ENCODE results near the gene HS6ST2.

The HS6ST2 gene

DNA sequence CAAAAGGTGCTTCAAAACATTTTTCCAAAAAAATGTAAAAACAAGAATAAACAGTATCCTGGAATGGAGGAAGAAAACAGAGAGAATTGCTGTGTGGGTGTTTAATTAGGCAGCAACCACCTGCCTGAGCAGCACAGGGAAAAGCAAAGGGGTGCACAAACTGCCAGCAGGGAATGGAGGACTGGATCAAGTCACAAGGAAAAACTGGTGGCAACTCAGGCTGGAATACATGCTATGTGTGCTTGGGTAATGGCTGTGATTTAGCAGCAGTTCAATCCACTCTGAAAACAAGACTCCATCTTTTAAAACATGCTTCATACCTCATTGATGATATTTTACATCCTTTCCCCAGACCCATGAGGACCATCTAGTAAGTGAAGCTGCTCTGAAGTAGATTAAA is 179.5 kb downstream of the HS6ST2 start:
- DNase-seq, result no peak

DNA sequence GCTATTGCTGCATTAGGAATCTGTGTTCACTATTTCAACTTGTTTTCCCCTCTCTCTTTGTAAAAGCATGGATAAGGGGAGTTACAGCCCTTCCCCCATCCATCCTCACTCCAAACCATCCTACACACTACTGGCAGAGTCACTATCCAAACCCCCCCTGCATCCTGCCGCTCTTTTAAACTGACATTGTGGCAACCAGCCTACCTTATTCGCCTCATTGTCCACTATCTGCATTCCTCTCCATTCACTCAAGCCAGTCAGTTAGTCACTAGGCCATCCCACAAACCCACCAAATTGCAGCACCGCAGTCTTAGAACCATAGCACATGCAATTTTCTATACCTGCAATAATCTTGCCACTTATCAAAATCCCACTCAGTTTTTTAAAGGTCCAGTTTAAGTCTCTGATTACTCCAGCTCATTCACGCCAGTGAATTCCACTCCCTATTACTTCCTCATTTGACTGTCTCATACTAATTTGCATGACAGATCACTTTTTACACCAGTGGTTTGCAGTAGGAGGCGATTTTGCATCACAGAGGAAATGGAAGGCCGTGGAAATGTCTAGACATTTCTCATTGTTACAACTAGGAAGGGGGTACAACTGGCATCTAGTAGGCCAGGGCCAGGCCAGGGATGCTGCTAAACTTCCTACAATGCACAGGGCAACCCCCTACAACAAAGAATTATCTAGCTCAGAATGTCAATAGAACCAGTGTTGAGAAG is 181.8 kb downstream of the HS6ST2 start:
- DNase-seq, result no peak

DNA sequence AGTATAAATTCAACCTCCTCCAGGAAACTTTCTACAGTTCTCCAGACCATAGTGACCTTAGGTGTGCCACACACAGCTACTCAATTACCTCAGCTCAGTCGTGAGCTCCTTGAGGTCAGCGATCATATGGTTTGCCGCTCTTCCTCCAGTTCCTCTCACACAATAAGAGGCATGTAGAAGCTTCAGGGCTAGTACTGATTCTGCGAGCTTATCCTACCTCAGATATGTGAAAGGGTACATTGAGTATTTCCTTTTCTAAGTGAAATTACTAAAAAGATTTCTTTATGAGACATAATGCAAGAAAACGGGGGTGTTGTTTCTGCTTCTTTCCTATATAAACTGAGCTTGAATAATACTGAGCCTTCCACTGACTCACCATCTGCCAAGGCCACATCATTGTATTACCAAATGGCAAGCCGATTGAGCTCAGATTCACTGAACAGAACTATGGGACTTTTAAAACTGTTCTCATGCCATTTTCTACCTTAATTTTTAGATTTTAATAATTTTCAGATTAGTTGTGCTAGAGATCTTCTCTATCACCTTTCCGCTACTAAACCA is 183.1 kb downstream of the HS6ST2 start:
- no peak for DNase-seq

DNA sequence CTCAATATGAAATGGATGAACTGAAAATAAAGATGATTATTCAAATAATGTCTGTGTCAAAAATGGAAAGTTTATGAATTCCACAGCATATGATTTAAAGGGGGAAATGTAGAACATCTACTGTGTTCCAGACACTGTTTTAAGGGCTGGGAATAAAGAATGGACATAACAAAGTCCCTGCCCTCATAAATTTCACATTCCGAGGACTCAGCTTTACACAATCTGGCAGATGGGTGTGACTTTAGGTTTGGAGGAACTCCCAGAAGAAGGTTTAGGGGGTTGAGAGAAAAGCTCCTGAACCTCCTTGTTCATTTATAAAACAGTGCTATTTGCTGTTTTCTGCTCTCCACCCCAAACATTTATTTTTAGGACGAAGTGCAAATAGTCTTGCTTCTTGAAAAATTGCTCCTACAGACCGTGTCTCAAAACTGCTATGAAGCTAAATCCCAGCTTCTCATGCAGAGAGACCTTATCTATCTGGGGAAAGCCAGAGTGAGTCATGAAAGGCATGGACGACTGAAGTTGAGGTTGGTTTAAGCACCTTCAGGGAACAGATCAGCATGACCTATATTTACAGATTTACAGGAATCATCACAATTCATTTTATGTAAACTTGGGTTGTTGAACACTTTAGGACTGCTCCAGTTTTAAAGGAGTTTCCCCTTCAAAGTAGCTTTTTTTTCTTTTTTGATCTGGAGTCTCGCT is 184.3 kb downstream of the HS6ST2 start:
- DNase-seq, result no peak

DNA sequence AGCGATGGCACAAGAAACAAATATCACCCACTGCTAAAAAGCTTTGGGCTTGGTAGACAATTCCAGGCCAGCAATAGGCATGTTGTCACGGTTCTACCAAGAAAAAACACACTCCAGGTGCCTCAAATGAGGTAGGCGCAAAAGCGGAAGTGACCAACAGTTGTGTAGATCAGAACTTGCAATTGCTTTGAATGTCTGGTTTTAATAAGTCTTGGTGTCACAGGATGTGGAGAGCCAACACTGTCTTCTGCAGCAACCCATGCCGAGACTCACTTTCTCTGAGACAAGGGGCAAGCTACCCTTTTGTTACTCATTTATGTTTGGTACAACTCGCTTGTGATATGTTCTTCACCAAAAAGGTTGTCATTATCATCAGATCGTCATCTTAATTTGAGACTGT is 188.8 kb downstream of the HS6ST2 start:
- no peak for DNase-seq

DNA sequence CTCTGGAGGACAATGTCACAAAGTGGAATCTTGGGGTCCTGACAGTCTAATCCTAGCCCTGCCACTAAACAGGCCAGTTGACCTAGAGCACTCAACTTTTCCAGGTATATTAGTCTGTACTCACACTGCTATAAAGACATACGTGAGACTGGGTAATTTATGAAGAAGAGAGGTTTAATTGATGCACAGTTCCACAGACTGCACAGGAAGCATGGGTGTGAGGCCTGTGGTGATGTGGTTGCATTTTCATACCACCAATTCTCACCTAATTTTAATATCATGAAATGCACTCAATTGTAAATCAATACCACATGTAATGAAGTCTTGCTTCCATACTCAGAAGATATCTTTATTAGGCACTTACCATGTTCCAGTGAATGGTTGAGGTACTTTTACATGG is 192.0 kb downstream of the HS6ST2 start:
- no peak for DNase-seq

DNA sequence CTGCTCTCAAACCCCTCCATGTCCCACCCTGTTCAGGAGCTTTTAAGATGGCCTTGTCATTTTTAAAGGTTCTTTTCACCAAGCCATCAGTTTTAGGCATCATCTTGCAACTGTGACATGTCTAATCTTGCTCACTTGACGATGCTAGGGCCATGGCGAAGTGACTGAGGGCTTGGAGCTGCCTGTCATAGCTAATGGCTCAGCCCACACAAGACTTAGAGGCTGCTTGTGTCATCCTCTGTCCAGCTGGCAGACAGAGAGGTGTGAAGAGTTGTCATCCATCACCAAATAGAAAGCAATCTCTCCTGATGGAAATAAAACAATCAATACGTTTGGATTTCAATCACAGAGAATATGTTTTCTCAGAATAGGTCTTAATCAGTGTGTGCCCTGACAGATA is 194.9 kb downstream of the HS6ST2 start:
- DNase-seq, result no peak

DNA sequence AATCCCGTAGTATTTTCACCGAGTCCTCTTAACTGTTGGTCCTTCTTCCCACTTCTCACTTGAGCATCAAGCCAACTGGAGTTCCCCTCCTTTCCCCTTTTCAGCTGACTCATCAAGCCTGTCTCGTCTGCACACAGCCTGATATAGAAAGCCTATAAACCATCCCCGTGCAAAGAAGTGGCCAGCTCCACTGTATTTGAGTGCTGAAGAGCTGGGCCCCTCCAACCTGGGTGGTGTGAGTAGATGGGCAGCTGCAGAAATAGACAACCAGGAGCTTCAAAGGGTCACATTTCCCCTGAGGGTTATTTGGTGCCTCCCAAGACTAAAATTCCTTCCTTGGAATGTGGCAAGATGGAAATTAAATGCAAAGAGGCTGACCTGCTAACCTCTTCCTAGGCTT is 199.7 kb downstream of the HS6ST2 start:
- DNase-seq, result no peak

DNA sequence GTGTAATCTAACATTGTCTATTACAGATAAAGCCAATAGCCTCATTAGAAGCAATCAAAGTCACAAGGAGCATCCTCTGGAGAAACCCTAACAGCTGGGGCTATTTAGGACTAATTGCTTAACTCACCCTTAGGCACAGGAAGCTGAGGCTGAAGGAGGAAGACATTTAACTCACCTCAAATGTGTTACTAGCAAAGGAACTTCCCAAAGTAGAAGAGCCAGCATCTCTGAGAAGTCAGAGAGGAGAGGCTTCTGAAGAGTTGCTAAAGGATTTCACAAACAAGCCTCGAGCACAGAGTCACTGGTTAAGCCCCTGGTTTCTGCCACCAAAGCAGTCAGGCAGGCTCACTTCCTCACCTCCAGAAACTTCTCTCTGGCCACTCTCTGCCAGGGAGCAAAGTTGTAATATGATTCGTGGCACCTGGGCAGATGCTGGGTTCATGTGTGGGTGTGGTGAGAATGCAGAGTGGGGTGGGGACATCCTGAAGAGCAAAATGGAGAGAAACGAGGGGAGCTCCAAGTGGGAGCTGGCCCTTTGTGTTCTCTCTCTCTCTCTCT is 201.3 kb downstream of the HS6ST2 start:
- DNase-seq, result no peak

DNA sequence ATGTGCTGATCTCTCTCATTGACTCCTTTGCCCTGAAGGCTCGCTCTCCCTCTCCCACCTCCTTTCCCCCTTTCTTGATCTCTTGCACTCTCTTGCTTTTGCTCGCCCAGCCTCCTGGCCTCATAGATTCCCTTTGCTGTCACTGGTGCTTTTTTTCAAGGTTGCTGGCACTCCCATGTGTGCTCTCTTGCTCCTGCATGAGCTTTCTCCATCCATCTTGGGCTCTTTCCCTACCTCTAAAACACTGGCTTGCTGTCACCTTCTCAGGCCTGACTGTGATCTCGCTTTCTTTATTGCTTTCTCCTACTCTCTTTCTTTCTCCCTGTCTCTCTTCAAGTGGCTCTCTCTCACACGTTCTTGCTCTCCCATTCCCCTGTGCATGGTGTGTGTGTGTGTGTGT is 202.0 kb downstream of the HS6ST2 start:
- DNase-seq, result no peak

DNA sequence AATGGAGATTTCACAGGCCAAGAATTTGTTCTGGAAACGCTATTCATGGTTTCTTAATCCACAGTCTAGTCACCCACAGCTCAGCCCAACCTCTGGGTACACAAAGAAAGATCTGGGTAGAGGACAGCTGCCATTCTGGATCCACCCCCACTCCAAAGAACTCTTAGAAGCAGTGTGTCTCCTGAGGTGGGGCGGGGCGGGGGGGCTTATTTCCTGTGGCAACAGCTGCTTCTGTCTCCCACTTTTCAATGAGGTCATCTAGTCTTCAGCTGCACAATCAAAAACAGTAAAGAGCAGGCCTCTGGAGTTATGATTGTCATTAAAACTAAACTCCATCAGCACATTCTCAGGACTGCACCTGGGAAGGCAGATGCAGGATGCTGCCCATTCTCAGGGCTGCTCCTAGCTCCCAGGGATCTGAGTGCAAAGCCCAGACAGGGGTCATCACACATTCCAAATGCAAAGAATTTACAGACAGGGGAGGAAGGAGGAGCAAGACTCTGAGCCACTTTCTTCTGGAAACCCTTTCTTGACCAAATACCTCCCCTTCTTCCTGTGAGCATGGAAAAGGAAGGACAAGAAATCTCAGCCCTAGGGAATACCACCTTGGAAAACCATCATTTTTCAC is 207.3 kb downstream of the HS6ST2 start:
- DNase-seq, result no peak

DNA sequence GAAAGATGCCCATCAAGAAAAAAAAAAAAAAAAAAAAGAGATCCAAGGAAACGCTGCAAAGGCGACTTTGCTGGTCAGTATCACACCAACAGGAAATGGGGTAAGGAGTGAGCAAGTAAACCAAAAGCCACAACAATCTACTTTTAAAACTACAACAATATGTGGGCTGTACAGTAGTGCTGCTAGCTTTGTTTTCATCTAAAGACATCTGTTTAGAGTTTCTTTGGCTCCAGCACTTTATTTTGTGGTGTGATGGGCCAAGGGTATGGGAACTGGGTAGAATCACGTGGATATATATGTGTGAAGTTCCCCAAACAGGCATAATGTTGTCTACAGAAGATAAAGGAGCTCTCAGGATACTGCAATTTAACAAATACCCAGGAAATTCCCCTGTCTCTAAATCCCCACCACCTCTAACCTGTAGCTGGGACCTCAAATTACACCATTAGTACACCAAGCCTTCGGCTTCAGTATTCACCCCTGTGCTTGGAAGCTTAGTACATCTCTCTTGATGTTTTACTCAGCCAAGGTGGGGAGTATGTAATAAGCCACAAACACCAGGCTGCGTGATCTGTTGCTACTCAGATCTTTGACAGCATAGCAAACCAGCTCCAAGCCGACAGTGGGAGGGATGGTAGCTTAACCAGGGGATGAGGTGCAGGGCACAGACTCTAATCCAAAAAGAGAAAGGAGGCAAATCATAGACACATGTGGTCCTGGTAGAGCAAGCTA is 207.9 kb downstream of the HS6ST2 start:
- no peak for DNase-seq

DNA sequence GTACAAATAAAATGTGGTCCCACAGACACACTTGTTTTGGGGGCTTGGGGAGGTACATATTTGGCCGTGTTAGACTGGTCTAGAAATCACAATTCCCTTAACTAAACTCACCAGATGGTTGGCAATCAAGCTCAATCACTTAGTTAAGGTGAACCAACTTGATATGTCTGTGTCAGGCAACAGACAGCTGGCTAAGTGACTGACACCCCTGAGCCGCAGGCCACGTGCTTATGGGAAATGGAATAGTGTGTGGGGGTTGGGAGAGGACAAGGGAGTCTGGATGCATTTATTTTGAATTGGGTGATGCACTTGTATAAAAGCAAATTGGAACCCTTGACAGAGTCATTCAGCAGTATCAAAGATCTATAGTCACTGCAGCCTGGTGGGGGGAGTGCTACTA is 209.0 kb downstream of the HS6ST2 start:
- no peak for DNase-seq

DNA sequence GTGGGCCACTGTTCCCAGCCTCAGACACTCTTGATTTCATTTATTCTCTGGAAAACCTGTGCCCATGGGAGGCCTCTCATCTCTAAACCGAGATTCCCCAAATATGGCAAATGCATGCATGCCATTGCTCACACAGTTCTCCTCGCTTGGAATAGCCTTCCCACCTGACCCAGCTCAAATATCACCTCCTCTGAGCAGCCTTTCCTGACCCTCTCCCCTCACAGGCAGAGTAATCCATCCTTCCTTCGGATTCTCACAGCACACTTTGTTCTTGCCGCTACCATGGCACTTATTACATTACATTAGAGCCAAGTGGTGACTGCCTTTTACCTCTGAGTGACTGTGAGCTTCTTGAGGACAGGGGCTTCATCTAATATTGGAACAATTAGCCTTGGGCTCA is 209.5 kb downstream of the HS6ST2 start:
- DNase-seq, result no peak

DNA sequence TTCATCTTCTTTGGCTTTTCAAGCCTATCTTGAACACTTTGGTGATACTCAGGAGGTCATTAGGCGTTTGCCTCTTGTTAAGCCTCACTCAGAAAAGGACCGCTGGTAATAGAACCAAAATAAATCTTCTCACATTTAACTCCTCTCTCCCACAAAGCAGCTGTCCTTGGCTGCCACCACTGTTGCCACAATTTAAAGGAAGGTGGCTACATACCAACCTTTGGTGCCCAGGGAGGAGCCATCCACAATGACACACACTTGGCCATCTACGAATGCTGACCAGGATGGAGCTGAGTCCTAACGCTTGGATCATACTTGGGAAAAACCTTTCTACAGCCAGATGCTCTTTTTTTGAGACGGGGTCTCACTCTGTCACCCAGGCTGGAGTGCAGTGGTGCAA is 210.2 kb downstream of the HS6ST2 start:
- no peak for DNase-seq

DNA sequence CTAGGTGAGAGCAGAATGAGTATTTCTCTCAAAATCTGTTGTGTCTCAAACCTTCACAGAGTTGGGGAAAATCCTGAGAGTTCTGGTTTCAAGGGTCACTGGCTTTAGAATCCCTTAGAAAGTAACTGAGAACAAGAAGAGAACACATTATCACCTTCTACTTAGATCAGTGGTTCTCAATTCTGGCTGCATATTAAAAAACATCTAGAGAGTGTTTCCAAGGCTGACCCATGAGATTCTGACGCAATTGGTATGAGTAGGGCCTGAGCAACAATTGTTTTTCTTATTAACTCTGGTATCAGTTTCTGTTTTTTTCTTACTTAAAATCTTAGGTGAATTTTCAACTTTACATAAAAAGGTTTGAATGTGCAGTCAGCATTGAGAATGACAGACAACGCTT is 212.8 kb downstream of the HS6ST2 start:
- no peak for DNase-seq

DNA sequence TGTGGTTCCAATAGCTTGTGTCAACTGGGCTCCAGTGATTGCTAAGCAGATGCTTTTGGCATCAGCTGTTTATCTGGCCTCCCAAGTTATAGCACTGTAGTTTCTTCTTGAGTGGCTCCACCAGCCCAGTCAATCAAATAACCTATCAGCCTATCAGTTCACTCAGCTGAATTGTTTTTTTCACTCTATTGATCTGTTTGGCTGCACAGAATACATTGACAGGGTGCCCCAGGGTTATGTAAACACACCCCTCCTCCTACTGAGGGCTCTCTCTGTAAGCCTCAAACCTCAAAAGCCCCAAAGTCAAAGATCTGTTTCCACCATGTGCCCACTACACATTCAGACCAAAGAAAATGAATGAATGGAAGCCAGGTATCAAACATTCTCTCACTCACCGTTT is 214.0 kb downstream of the HS6ST2 start:
- DNase-seq, result no peak

DNA sequence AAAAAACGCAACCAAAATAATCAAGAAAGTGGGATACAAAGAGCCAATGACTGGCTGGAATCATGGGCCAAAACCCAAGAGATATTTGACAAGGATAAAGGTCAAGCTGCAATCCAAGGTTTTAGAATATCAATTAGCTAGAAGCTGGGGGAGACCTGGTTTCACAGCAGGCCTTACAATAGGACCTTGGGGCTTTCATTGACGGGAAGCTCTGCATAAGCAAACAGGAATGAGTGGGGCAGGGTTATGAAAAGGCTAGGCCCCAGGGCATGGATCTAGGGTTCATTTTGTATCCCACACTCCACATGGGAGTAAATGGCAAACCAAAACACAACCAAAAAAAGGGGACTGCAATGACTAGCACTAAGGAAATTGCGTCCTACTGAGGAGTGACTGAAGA is 215.3 kb downstream of the HS6ST2 start:
- DNase-seq, result no peak

DNA sequence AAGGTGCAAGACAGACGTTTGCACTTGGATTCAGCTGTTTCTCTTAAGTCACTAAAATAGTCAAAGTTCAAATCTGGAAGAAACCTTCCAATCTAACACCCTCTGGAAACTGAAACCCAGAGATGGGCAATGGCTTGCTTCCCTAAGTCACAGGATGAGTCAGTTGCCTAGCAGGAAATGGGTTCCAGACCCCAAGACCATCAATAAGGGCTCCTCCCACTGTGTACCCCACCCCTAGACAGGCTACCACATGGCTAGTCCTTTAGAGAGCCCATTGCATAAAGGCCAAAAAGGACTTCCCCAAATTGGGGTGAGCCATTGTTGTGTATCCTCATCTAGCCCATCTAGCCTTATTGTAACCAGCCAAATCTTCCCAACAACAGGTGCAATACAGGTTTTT is 216.2 kb downstream of the HS6ST2 start:
- DNase-seq, result no peak

DNA sequence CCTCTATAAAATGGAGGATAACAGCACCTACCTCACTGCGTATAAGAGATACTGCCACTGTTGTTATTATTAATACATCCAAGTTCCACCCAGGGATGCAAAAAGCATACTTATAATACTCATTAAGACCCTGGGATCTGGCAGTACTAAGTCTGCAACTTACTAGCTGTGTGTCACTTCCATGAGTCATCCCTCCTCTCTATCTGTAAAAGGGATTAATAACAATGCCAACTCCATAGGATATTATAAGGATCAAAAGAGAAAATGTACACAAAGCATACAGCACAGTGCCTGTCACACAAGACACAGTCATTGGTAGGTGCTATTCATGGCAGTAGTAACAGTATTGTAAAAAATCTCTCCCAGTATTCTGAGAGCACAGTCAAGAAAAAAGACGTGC is 216.7 kb downstream of the HS6ST2 start:
- DNase-seq, result no peak

DNA sequence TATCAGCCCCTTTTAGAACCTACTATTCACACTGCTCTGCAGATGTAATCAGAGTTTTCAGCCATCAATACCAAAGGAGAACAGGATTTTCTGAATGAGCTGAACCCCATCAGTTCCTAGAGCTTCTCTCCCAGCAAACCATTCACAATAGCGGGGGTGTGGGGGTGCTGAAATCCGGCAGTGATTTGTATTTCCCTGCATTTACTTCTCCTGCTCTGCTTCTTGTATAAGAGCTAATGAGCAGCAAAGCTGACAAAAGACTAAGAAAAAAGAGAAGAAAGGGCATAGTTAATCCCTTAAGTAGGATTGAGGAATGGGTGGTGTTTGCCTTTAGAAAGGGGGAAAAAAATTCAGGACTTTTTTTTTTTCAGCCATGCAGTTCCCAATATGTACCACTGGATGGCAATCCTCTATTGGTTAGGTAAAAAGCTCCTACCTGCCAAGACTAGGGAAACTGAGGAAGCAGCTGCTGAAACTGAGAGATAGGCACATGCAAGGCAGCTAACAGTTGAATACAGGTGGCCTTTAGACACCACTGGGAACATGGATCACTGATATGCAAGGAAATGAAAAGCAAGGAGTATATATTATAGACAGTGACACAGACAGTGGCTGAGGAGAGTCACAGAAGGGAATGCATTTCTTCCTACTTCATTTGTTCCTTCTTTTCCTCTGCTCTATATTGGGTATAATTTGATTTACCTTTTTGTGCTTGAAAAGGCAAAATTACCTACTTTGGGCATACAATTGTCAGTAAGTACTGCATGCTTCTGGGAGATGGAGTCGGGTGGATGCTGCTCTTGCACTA is 217.9 kb downstream of the HS6ST2 start:
- DNase-seq, result no peak

DNA sequence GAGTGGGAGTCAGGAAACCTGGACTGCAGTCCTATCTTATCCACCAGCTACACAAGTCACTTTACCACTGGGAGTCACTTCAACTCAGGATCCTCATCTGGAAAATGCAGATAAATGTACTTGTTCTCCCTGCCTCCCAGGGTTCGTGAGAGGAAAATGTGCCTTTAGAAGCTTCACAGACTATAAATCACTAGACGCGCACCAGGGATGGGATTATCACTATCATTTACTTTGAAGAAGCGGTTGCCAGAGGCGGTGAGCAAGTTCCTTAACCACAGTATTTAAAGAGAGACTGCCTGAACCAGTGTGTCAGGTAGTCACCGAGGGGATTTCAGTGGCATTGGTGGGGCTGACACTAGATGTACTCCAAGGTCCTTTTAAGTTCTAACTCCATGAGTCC is 219.5 kb downstream of the HS6ST2 start:
- no peak for DNase-seq
